Measurements from ENCODE around the gene ACBD4.

DNA sequence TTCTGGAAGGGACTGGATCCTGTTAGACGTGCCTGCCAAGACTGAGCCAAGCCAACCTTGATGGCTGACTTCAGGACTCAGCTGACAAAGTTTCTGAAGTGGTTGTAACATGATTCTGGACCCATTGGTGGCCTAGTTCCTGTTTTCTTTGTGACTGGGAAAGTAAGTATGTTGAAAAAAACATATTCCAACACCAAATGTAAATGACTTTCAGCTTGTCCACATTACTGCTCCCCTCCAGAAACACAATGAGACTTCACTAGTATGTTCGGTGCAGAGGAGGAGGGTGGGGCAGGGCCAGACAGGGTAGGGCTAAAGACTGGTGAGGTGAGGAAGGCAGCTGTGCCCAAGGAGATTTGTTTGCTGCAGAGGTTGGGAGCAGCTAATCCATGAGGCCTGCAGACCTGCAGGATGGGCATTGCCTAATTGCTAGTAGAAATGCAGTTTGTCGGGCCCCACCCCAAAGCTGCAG, 47.9 kb upstream of the ACBD4 start:
- TF ChIP-seq, protein P1, sequence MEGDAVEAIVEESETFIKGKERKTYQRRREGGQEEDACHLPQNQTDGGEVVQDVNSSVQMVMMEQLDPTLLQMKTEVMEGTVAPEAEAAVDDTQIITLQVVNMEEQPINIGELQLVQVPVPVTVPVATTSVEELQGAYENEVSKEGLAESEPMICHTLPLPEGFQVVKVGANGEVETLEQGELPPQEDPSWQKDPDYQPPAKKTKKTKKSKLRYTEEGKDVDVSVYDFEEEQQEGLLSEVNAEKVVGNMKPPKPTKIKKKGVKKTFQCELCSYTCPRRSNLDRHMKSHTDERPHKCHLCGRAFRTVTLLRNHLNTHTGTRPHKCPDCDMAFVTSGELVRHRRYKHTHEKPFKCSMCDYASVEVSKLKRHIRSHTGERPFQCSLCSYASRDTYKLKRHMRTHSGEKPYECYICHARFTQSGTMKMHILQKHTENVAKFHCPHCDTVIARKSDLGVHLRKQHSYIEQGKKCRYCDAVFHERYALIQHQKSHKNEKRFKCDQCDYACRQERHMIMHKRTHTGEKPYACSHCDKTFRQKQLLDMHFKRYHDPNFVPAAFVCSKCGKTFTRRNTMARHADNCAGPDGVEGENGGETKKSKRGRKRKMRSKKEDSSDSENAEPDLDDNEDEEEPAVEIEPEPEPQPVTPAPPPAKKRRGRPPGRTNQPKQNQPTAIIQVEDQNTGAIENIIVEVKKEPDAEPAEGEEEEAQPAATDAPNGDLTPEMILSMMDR (conservative IDR thresholded peaks at IDR 0.05; ENCODE audit: low read length): no peak
- no peak for TF ChIP-seq EZH2phosphoT487 (IDR thresholded peaks at IDR 0.05; ENCODE audit: borderline replicate concordance)

All from Loucy (cell line).